H54 (cell line): ENCODE measurements around the gene PLCZ1.
"Not testable (repeated sequence)": the region's sequence is repeated elsewhere in the genome, so short reads cannot be mapped to it uniquely, and the experiment has no call there.

Source experiments
- DNase-seq: peaks from one replicate; pipeline ENCODE4 v3.0.0; 2011; ENCODE audit warnings: low spot score, mixed read lengths; ENCODE audit not compliant: insufficient read length
- FAIRE-seq: peaks from 3 replicates; lab custom pipeline; 2011; peaks lifted over from hg19 to GRCh38; lab: Jason Lieb, UNC
- POLR2A ChIP-seq: IDR thresholded peaks from 2 replicates; pipeline ENCODE4 v1.6.1; 2011; ENCODE audit warnings: low read depth, mild to moderate bottlenecking, low read length

The PLCZ1 gene

DNA sequence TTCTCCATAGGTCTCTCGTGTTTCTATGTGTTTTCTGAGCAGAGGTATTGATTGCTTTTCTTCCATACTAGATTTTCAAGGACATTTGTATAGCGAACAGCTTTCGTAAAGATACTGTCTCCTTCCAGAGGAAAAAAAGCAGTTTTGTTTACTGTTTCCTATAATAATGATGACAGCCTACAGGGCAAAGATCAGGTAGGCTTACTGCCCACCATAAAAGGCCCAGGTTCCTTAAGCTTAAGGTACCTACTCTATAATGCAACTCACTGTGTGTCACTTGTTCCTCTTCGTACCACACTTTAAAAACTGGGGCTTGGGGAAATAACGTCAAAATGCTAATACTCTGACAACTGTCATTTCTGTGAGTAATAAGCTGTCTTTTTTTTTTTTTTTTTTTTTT lies 6.7 kb downstream of the PLCZ1 start:
- no peak for DNase-seq
- TF ChIP-seq POLR2A, result no peak
- FAIRE-seq, result no peak

DNA sequence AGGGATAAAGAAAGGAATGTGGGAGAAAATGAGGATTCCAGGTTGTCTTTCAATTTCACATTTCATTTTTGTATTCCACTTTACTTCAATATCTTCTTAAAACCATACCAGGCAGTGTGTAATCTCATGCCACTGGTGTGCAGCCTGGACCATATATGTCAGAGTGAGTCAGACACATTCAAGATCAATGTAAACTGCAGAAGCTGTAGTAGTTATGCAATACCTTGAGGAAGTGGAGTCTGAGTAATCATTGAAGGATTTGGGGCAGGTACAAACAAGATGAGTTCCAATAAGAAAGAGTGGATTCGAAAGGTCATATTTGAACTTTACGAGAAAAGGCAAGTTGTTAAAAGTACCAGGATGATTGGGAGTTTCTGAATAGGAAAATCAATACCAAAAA lies 14.1 kb downstream of the PLCZ1 start:
- DNase-seq (no peak), FAIRE-seq (peak; percentile 96)
- no peak for TF ChIP-seq POLR2A

DNA sequence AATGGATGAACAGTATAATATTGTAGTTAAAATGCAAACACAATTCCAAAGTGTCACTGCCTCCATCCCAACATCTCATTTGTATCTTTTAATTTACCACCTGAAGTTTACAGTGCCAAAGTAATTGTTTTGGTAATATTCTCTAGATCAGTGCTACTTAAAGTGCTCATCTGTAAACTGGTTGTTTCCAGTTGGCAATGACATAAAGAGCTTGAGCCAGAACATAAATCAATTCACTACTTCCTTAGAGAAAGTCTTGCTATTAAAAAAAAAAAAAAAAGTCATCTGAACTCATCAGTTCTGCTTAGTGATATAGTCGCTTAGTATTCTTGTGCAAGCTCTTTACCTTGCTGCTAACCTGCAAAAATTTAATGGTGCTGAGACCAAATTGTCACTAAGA lies 16.4 kb downstream of the PLCZ1 start:
- no peak for TF ChIP-seq POLR2A

DNA sequence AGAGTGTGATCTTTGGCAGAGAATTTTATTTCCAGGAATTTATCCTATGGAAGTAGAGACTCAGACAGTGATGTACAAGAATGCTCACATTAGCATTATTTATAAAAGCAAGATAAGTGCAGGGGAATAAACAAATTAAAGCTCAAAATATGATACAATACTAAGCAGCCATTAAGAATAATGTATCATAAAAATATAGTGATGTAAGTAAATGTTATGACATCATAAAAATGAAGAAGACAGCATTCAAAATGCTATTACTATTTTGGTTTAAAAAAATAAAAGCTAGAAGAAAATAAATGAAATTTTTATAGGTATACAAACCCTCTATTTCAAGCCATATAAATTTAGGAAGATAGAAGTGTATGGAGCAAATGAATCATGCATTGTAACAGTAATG lies 17.1 kb downstream of the PLCZ1 start:
- no peak for FAIRE-seq
- TF ChIP-seq POLR2A, result no peak

More for the DNA sequence above, 16.4 kb downstream of the PLCZ1 start:
- no peak for DNase-seq
- no peak for FAIRE-seq

DNA sequence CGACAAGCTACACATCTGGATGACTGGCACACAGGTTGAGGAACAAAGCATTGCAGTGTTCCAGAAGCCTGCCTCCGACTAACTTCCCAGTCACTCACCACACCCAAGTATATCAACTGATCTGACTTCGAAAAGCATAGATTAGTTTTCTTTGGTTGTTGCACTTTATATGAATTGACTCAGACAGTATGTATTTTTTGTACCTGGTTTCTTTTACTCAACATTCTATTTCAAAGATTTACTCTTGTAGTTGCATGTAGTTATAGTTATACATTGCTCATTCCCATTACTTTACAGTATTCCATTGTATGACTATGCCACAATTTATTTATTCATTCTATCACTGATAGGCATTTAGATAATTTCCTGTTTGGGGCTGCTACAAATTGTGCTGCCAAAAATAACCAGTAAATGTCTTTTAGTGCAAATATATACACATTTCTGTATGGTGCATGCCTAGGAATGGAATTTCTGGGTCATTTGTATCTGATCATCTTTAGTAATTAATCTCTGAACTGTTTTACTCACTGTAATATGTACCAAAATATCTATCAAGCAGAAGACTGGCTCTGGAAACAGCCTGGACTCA lies 17.8 kb downstream of the PLCZ1 start:
- no peak for TF ChIP-seq POLR2A
- DNase-seq (no peak), FAIRE-seq (no peak)

More for the DNA sequence above, 17.1 kb downstream of the PLCZ1 start:
- DNase-seq, result no peak

DNA sequence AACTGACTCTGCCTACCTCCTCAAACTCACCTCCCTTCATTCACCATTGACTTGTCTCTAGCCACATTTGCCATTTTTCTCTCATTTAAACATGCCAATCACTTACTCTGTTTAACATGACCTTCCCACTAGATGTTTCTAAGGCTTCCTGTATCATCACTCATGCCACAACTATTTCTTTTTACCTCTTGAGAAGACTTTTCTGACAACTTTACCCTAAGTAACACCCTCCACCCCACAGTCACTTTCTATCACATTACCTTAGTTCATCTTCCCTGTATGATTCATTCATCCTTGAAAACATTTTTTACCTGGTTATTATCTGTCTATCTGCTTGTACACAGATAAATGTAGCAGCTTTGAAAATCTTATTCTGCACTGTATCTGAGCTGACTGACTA lies 19.4 kb downstream of the PLCZ1 start:
- FAIRE-seq (peak; percentile 20), DNase-seq (no peak)

DNA sequence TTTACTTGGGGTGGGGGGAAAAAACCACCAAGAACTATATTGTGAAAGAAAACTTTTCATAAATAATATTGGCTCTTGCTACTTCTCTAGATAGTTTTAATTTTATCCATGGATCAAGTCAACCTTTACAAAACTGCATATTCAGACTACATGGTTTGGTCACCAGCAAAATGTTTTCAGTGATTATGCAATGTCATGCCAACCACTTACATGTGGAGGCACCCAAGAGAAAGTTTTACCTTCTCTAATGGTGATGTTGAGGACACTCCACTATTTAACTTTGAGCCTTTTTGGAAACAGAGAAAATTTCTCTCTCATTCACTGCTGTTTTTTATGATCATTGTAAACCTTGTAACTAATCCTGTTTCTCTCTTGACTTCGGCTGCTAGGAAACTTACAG lies 21.6 kb downstream of the PLCZ1 start:
- TF ChIP-seq POLR2A, result no peak
- DNase-seq (no peak), FAIRE-seq (peak; percentile 50)

More for the DNA sequence above, 19.4 kb downstream of the PLCZ1 start:
- no peak for TF ChIP-seq POLR2A

DNA sequence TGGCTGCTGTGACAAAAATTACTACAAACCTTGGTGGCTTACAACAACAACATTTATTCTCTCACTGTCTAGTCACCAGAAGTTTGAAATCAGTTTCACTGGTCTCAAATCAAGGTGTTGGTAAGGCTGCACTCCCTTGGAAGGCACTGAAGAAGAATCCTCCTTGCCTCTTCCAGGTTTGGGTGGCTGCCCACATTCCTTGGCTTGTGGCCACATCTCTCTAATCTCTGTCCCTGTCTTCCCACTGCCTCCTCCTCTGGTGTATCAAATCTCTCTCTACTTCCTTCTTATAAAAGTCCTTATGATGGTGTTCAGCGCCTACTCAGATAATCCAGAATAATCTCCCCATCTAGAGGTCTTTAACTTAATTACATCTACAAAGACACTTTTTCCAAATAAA lies 31.0 kb downstream of the PLCZ1 start:
- FAIRE-seq, result no peak
- no peak for TF ChIP-seq POLR2A

DNA sequence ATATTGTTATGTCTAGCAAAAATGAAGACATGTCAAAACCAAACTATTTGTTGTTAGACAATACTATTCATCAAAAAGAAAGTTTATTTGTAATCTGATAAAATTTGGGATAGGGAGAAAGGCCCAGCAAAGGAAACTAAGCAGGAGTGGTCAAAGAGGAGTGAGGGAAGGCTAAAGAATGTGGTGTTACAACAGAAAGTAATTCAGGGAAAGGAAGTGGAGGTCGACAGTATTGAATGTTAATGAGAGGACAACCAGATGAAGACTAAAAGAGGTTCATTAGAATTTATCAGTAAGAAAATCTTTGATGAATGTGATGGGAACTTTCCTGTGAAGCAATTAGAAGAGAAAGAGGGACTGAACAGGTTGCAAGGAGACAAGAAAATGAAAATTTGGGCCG lies 33.9 kb downstream of the PLCZ1 start:
- FAIRE-seq (no peak), DNase-seq (no peak)
- no peak for TF ChIP-seq POLR2A

More for the DNA sequence above, 31.0 kb downstream of the PLCZ1 start:
- no peak for DNase-seq

DNA sequence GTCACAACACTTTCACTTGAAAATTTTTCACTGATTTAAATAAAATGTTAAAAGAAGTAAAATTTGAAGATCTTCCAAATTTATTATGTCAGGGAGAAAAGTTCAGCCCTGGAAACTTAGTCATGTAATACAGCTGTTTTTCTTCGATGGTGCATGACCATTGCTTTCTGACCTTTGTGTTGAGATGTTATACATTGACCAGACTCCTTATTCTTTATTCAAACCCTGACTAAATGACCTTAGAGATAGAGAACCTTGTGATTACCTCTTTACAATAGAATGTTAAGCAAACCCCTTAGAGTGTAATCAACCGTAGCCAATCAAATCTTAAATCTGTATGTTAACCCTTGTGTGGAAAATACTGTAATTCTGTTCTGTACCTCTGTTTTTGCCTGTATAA lies 34.5 kb downstream of the PLCZ1 start:
- DNase-seq (no peak), FAIRE-seq (no peak)
- no peak for TF ChIP-seq POLR2A

DNA sequence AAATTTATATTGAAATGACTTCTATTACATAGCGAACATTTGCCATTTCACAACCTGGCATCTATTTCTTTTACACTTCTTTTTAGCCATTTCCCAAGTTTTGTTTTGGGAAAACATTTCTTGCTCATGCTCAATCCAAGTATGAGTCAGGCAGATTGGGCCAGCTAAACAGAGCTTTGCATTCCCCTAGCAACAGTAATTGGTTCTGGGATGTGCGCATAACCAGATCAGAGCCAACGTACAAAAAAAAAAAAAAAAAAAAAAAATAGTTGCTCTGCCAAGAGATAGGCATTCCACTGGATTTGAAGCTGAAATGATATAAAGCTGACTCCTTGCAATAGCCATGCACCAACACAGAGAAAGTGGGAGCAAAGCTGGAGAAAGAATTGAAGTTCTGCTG lies 37.5 kb downstream of the PLCZ1 start:
- FAIRE-seq, result no peak
- no peak for TF ChIP-seq POLR2A
- no peak for DNase-seq

DNA sequence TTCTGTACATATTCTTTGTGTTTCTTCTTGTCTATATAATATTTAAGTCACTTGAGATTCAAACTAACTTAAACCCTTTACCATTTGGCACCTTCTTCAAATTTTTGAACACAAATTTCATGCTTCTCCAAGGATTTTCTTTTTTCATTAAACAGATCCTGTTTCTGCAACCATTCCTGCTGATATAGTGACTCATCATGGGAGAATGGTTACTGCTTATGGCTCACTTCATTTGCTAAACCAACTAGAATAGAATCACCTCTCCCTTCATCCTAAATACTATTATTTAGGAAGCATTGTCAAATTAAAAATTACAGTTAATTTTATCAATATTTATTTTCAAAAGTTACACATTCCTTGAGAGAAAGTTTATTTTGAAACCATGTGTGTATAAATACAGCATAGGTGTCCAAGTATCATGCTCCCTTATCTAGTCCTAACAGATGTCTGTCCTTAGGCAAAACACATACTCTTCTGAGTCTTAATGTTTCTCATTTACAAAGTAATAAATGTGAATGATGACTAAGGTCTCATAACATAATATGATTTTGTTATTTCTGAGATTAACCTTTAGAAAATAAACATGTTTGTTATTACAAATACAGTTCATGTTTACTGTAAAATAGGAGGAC lies 40.7 kb downstream of the PLCZ1 start:
- no peak for TF ChIP-seq POLR2A
- FAIRE-seq (peak; percentile 78), DNase-seq (peak; percentile 8)

DNA sequence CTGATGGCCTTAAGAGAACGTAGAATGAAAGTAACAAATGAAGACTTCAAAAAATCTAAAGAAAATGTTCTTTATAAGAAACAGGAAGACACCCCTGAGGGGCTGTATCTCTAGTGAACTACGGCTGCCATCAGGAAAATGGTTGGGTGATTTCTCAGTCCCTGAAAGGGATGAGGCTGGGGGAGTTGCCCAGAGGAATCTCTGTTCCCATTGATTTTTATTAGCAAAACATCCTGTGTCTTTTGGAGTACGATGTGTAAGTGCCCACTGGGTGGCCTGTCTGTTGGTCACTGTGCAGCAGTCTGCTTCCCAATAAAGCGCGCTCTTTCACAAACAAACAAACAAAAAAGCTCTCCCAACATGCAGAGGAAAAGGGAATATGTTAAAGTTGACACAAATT lies 43.8 kb downstream of the PLCZ1 start:
- not testable (repeated sequence) for FAIRE-seq

DNA sequence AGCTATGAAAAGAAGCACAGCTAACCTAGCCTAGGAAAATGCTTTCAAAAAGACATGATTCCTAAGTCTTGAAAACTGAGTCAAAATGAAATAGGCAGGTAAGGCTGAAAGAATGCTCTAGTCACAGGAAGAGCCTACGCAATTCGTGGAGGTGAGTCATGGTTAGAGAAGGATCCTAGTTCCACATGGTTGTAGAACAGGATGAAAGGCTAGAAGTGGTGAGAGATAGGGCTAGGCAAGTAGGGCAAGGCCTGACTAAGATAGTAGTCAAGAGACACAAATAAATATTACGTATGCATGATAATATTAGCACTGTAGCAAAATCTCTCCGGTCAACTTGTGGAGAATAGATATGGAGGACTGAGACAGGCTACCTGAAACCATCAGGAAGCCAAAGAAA lies 47.2 kb downstream of the PLCZ1 start:
- peak; percentile 18 for DNase-seq
- peak; percentile 98 for FAIRE-seq
- no peak for TF ChIP-seq POLR2A

More for the DNA sequence above, 43.8 kb downstream of the PLCZ1 start:
- not testable (repeated sequence) for DNase-seq

DNA sequence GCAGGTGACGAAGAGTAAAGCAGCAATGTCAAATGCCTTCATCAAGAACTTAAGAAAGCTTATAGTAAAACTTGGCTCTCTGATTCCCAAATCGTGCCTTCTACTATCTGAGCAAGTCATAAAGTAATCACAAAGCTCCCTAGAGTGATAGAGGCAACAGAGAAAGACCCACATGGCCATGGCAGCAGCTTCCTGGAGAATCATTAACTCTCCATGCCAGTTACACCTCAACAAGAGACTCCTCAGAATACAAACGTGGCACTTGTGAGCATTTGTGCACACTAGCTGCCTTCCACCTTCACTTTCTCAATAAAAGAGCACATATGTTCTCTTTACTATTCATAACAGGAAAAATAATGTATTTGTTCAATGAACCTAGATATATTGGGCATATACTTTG lies 48.0 kb downstream of the PLCZ1 start:
- FAIRE-seq (no peak), DNase-seq (no peak)
- no peak for TF ChIP-seq POLR2A
